GM19043 (cell line): ENCODE measurements around the gene BTBD9.

Experiments
- ATAC-seq: cut with Tn5 transposase; IDR thresholded peaks from one replicate; pipeline ENCODE4 v1.9.1; 2021; ENCODE audit warnings: low read depth; ENCODE audit not compliant: unreplicated experiment

The BTBD9 gene

GRCh38 chr6:38639498-38640215 is at the start of gene BTBD9:
BTBD9 (minus strand) TSS chr6:38639929.
- peak; percentile 75 for ATAC-seq

- ATAC-seq = no peak
These were observed 48.9 kb upstream of the BTBD9 start for GRCh38 chr6:38688579-38689087.

- ATAC-seq = no peak
These were observed 47.8 kb upstream of the BTBD9 start for GRCh38 chr6:38687549-38687948.

GRCh38 chr6:38687043-38687353 is 47.3 kb upstream of the BTBD9 start:
- no peak for ATAC-seq

- no peak for ATAC-seq
These were observed 46.7 kb upstream of the BTBD9 start for GRCh38 chr6:38686270-38687042.

GRCh38 chr6:38684904-38685303 is 45.2 kb upstream of the BTBD9 start:
- ATAC-seq = no peak

GRCh38 chr6:38684237-38684636 is 44.5 kb upstream of the BTBD9 start:
- ATAC-seq = no peak

GRCh38 chr6:38681850-38682249 is 42.1 kb upstream of the BTBD9 start:
- no peak for ATAC-seq

GRCh38 chr6:38679668-38680067 is 39.9 kb upstream of the BTBD9 start:
- no peak for ATAC-seq

- no peak for ATAC-seq
These were observed 38.5 kb upstream of the BTBD9 start for GRCh38 chr6:38678178-38678760.

GRCh38 chr6:38676974-38677544 is 37.3 kb upstream of the BTBD9 start:
- ATAC-seq = no peak

GRCh38 chr6:38676236-38676973 is 36.7 kb upstream of the BTBD9 start:
- peak; percentile 51 for ATAC-seq

GRCh38 chr6:38673397-38674165 is 33.9 kb upstream of the BTBD9 start:
- no peak for ATAC-seq

GRCh38 chr6:38671885-38672467 is 32.2 kb upstream of the BTBD9 start:
- ATAC-seq = peak; percentile 75

GRCh38 chr6:38658418-38659167 is 18.9 kb upstream of the BTBD9 start:
- ATAC-seq = no peak

- no peak for ATAC-seq
These were observed 17.2 kb upstream of the BTBD9 start for GRCh38 chr6:38656896-38657295.

GRCh38 chr6:38654263-38654662 is 14.5 kb upstream of the BTBD9 start:
- ATAC-seq = no peak

- ATAC-seq = no peak
These were observed 11.5 kb upstream of the BTBD9 start for GRCh38 chr6:38651121-38651784.
